ENCODE measurements around the gene CORIN.

The CORIN gene, protein sequence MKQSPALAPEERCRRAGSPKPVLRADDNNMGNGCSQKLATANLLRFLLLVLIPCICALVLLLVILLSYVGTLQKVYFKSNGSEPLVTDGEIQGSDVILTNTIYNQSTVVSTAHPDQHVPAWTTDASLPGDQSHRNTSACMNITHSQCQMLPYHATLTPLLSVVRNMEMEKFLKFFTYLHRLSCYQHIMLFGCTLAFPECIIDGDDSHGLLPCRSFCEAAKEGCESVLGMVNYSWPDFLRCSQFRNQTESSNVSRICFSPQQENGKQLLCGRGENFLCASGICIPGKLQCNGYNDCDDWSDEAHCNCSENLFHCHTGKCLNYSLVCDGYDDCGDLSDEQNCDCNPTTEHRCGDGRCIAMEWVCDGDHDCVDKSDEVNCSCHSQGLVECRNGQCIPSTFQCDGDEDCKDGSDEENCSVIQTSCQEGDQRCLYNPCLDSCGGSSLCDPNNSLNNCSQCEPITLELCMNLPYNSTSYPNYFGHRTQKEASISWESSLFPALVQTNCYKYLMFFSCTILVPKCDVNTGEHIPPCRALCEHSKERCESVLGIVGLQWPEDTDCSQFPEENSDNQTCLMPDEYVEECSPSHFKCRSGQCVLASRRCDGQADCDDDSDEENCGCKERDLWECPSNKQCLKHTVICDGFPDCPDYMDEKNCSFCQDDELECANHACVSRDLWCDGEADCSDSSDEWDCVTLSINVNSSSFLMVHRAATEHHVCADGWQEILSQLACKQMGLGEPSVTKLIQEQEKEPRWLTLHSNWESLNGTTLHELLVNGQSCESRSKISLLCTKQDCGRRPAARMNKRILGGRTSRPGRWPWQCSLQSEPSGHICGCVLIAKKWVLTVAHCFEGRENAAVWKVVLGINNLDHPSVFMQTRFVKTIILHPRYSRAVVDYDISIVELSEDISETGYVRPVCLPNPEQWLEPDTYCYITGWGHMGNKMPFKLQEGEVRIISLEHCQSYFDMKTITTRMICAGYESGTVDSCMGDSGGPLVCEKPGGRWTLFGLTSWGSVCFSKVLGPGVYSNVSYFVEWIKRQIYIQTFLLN
- long read RNA-seq, donor 1: 0 reads
- long read RNA-seq, donor 2: 0 reads
- long read RNA-seq, donor 3: 0 reads
- long read RNA-seq, donor 4: 0 reads
- long read RNA-seq, donor 5, full-length matches to known transcripts: 1 of 1 reads
- long read RNA-seq, donor 5, partial matches to known transcripts: 0 of 1 reads
- long read RNA-seq, donor 5, other reads (novel, unspliced or antisense): 0 of 1 reads
- long read RNA-seq, donor 6: 0 reads
- long read RNA-seq, donor 7, partial matches to known transcripts: 5 of 5 reads
- long read RNA-seq, donor 7, other reads (novel, unspliced or antisense): 0 of 5 reads
- long read RNA-seq, donor 8: 0 reads

DNA sequence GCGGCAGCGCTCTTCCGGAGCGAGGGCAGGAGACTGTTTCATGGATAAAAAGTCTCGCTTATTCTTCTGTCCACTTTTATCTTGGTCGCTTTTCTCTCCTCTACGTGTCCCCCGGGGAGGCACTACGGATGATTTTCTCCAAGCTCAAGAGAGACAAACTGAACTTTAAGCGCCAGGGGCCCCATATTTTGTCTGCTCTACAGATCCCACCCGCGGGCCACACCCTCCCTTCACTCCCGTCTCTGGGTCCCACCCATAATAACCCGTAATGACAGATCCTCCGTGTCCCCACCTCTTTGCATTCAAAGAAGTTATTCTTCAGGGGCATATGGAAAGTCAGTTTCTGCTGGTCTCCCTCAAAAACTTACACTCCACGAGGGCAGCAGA is at the start of gene CORIN:
CORIN (minus strand) TSS at position 160 of the 387 bp plus-strand sequence; CDS start at position 42, 118 bp downstream.
- no peak for DNase-seq

DNA sequence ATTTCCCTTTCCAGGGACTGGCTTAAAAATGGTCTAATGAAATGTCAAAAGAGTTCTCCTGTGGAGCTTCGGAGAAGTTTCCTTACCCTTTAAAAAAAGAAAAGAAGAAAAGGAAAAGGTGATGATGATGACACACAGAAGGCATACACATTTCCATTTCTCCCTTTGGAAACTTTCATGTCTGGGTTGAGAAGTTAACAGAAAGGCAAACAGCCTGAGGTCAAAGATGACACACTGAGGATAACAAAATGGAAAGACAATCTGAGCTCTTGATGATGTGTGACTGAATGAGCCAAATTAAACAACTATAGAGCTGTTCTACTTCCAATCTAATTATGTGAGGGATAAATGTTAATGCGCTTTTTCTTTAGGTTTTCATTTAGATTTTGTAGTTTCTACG is 44.4 kb upstream of the CORIN start:
- no peak for DNase-seq

- DNase-seq: no peak
Observed at GRCh38 chr4:47879458-47879857, 41.6 kb upstream of the CORIN start.

GRCh38 chr4:47876784-47877546 is 39.1 kb upstream of the CORIN start:
- no peak for DNase-seq

- no peak for DNase-seq
Observed at GRCh38 chr4:47876310-47876709, 38.4 kb upstream of the CORIN start.

- no peak for DNase-seq
Observed at GRCh38 chr4:47873877-47874541, 36.1 kb upstream of the CORIN start.

DNA sequence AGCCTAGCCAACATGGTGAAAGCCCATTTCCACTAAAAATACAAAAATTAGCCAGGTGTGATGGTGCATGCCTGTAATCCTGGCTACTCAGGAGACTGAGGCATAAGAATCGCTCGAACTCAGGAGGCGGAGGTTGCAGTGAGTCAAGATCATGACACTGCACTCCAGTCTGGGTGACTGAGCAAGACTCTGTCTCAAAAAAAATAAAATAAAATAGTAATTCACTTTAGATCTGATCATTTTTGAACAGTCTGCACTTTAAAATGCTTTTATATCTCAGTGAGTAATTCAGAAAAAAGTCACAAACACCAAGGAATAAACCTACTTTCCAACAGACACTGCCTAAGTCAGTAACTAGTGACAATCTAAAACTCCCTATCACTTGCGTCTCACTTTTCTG is 25.6 kb upstream of the CORIN start:
- DNase-seq: no peak

DNA sequence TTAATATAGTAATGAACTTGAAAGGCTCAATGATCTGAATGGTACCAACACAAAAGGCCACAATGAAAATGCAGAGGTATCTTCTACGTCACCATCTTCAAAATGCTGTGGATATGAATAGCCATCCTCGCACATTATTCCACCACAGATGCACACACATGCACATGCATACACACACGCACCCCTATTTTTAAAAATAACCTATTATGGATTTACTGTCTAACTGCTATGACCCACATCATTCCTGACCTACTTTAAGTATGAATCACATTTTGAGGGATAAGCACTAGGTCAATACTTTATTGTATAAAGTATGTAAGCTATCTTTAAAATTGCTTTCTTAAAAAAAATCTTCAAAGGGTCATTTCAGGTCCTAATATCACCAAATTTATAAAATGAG is 24.4 kb upstream of the CORIN start:
- no peak for DNase-seq

DNA sequence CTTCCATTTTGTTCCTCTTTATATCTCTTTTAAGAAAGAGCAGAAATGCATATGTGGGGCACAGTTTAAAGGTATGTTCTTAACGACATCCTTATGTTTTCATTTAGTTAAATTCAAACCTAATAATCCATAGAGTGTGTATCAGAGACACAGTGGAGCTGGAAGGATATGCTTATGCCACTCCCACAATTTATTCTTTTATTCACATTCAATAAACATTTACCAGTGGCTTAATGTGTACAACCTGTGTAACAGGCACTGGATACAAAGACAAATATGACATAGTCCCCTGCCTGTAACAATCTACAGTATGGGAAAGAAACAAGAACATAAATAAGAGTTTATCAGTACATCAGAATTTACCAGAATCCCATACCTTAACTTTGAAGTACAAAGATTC is 22.4 kb upstream of the CORIN start:
- no peak for DNase-seq

GRCh38 chr4:47858006-47858405 is 20.1 kb upstream of the CORIN start:
- no peak for DNase-seq

DNA sequence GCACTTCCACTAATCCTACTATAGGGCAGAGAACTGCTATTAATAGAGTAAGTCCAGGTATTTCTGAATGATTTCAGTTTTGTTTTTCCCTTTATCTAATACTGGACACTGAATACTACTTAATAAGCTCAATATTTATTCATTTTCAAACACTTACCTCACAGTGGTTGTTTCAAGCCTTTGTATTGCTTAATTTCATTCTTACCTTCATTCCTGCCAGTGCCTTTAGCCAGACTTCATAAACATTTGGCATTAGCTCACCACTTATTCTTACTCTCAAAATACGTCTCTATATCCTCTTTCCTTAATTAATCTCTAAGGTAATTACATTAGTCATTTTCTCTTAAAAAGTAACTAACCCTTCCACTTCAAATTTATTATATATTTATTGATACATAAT is 18.8 kb upstream of the CORIN start:
- no peak for DNase-seq

GRCh38 chr4:47855350-47855749 is 17.5 kb upstream of the CORIN start:
- no peak for DNase-seq

DNA sequence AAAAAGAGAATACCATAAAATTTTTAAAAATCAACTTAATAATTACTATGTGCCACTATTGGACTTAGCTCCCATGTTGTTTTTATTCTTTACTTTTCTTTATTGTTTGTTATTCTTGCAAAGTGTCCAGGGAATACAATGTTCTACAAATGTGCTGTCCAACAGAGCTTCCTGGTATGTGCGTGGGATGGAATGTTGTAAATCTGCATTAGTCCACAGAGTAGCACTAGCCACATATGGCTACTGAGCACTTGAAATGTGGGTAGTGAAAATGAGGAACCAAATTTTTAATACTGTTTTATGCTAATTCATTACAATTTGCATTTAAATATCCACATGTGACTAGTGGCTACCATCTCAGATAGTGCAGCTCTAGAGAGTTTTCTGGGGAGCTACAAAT is 14.3 kb upstream of the CORIN start:
- DNase-seq: no peak

- no peak for DNase-seq
Observed at GRCh38 chr4:47849466-47849865, 11.6 kb upstream of the CORIN start.

DNA sequence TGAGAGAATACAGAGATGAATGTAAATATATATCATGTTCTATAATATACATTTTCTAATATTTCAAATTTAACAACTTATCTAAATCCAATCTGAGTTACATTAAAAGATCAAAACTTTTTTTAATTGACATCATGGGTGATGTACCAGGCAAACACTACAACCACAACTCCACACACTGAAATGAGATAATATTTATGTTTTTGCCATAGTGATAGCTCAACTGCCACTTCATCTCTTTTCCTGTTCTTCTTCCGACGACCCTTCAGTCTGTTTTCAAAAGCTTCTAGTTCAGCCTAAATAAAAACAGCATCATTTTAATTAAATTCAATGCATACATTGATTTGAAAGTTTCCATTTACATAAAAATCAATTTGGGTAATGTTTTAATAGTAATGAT is 10.2 kb upstream of the CORIN start:
- DNase-seq: no peak

GRCh38 chr4:47842985-47843384 is 5.1 kb upstream of the CORIN start:
- DNase-seq: no peak

DNA sequence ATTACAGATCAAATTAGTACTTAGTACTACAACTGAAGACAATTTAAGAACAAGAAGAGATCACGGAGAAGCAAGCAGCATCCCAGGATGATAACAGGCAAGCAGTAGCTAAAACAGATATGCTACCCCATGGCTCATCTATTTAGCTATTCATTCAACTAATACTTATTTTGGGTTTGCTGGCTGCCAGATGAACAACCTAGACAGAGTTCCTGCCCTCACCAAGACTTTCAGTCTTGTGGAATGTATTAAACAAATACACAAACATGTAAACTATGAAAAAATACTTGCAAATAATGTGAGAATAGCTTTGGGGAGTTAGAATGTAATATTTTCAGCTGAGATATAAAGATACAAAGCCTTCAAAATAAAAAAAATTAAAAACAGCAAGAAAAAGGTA is 2.4 kb upstream of the CORIN start:
- no peak for DNase-seq

DNA sequence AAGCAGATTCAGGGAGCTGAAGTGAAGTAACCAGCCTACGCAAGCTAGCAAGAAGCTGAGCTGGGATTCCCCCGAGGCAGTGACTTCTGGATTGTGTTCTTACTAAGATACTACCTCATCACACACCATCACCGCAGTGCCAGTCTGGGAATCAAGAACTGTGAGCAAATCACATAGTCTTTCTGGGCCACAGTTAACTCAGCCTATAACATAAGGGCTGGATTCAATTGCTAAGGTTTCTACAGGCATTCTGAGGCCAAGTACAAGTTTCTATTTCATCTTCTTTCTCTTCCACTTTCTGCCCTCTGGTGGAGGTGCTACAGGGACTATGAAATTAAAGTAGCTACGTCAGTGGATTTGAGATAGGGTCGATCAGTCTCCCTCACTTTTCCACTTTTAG is 1.4 kb upstream of the CORIN start:
- no peak for DNase-seq

GRCh38 chr4:47838445-47838844 is 578 bp upstream of the CORIN start:
- DNase-seq: no peak

GRCh38 chr4:47837094-47837907 is 566 bp downstream of the CORIN start:
- DNase-seq: peak; percentile 90

Data from right kidney (tissue), 9 donors.